Activated T-cell treated with anti-CD3 and anti-CD28 coated beads, Interleukin-2, amount 50 U/mL, for 4 hours (primary cell): ENCODE measurements around the gene ITPRID2. TPM values are rescaled to one million over a fixed set of nuclear protein-coding genes. Genes with fewer than 3 reads are reported as not detected.

Source experiments
- ATAC-seq, 2 donors: fragments of 200-7000 bp; cut with Tn5 transposase; one replicate each; pipeline ENCODE4 v1.10.0; 2021
- DNase-seq: peaks from one replicate; pipeline ENCODE4 v3.0.0-alpha.2; 2020
- H3K27me3 Mint-ChIP-seq: one replicate; pipeline ENCODE4 v1.8.0; 2021; ENCODE audit warnings: low read depth, mixed read lengths
- H3K36me3 Mint-ChIP-seq: one replicate; pipeline ENCODE4 v1.8.0; 2022; ENCODE audit warnings: mixed read lengths; ENCODE audit not compliant: insufficient read depth
- H3K4me1 Mint-ChIP-seq: one replicate; pipeline ENCODE4 v1.8.0; 2021; ENCODE audit warnings: low read depth, mixed read lengths
- H3K4me3 Mint-ChIP-seq: one replicate; pipeline ENCODE4 v1.8.0; 2021; ENCODE audit warnings: mild to moderate bottlenecking, moderate library complexity, mixed read lengths
- H3K9me3 Mint-ChIP-seq: one replicate; pipeline ENCODE4 v1.8.0; 2021; ENCODE audit warnings: mixed read lengths
- total RNA-seq, 3 donors: library from RNA; stranded (reverse); gene quantifications; one replicate each; pipeline ENCODE4 v1.2.1, GENCODE V29; 2021

Gene ITPRID2
- total RNA-seq, 3 donors from 2014 or later = 30.9 to 41.8 (median 37.5) TPM

DNA sequence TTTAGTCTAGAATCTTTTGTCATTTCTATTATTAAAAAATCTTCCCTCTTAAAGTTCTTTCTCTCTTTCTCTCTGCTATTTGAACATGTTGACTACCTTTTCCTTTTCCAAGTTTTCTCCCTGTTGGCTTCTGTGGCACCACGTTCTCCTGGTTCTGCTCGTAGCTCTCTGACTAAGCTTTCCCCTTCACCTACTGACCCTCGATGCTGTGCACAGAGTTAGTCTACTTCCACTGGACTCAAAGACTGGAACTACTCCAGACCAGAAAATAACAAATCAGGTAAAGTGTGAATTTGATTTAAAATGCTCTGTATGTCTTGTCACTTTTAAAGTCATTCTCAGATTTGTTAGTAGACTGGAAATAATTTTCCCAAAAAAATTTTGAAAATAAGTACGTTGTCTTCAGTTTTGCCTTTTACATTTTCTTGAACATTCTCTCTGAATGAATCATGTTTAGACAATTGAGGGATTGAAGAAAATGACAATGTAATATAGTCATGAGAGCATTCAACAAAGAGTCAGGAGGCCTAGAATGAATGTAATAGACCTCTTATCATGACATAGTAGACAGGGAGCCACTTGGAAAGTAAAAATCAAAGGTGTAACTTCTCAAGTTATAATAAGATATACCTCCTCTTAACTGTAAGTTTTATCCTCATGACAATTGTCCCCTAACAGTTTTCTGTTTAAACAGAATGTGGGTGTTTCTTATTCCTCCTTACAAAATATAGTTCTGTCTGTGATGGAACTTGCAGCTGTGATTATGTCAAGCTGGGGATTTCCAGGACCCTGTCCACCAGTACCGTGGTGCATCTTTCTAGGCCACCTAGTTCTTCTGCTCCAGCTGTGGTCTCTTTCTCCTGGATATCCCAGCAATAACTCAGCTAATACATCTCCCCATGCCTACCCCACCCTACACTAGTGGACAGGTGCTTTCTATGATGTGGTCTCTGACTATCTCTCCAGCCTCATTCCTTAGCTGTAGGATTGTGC lies 25.5 kb downstream of the ITPRID2 start:
- H3K4me3 Mint-ChIP-seq = no peak overlapping the region
- ATAC-seq (no peak), DNase-seq (no peak)
- no peaks in the 10 kb centered on the region for H3K27me3 Mint-ChIP-seq
- H3K9me3 Mint-ChIP-seq = no peaks in the 10 kb centered on the region
- H3K4me1 Mint-ChIP-seq = no peaks in the 10 kb centered on the region
- peaks cover 37% of the 10 kb centered on the region for H3K36me3 Mint-ChIP-seq

DNA sequence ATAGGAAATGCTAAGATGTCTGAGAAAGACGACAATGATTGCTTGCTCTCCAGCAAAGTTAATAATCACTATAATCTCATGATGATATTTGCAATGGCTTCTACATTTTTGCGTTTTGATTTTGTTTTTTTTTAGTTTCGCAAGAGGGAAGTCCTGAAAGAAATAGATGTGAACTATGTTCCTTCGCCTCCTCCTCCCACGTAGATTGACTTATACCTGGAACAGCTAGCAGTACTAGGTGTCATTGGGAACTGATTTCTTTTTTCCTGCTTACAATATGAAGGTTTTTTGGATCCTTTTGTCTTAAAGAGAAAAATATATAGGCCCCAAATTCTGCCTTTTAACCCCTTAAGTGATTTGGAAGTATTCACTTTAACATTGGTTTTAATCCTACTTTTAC lies 26.7 kb downstream of the ITPRID2 start:
- no peak for ATAC-seq
- no peak for DNase-seq
- H3K9me3 Mint-ChIP-seq = no peaks in the 10 kb centered on the region
- peaks cover 47% of the 10 kb centered on the region for H3K36me3 Mint-ChIP-seq
- no peak overlapping the region for H3K4me3 Mint-ChIP-seq
- no peaks in the 10 kb centered on the region for H3K27me3 Mint-ChIP-seq
- no peaks in the 10 kb centered on the region for H3K4me1 Mint-ChIP-seq

DNA sequence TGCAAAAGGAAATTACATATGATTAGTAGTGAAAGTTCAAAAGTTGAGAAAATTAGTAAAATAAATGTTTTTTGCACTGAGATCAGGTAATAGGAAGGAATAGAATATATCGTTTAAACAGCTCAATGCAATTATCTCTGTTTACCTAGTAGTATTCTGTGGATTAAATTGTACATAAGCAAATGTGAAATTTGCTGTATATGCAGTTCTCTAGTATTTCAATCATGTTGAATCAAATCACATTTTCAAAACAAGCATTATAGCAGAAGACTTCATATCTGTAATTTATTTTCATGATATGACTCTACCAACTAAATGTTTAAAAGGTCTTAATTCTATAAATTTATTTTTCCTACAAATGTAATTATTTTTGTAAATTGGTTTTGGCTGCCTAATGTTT lies 31.6 kb downstream of the ITPRID2 start:
- Mint-ChIP-seq H3K27me3 (no peaks in the 10 kb centered on the region), H3K9me3 (no peaks in the 10 kb centered on the region), H3K4me1 (no peaks in the 10 kb centered on the region), H3K4me3 (no peak overlapping the region), H3K36me3 (peaks cover 34% of the 10 kb centered on the region)
- DNase-seq (no peak), ATAC-seq (no peak)

DNA sequence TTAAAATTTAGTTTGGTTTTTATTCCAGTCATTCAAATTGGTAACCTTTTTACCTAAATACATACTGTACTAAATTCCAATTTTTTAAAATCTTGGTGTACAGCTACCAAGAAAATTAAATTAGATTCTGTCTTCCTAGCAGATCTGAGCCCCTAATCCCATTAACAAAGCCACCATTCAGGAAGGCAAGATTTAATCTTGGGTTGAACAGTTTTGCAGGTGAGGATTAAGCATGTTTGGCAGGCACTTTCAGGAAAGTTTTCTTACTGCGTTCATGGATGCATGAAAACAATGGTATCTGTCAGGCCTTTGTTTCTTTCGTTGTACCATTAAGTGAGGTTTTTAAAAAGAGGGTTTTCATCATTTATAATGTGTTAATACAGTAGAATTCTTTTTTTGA lies 32.8 kb downstream of the ITPRID2 start:
- Mint-ChIP-seq H3K27me3 (no peaks in the 10 kb centered on the region), H3K9me3 (no peaks in the 10 kb centered on the region), H3K4me3 (no peak overlapping the region), H3K4me1 (no peaks in the 10 kb centered on the region), H3K36me3 (peaks cover 32% of the 10 kb centered on the region)
- DNase-seq (no peak), ATAC-seq (no peak)

DNA sequence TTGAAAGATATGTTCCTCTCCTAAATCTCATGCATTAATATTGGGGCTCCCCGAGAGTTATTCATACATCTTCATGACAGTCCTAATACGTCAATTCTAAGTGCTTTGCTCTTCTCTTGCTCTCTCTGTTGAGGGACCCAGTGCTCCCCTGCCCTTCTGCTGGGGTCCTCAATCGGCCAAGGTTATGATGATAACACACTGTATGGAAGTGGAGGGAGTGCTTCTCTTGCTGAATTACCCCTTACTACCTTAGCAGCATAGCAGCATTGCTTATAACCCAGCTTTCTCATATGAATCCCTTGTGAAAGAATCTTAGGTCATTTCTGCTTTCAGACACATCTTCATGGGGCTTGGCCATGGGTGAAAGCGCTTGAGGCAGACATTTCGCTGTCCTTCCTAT lies 43.2 kb downstream of the ITPRID2 start:
- H3K36me3 Mint-ChIP-seq = peaks cover 7% of the 10 kb centered on the region
- DNase-seq (no peak), ATAC-seq (no peak)
- peaks cover 4% of the 10 kb centered on the region for H3K27me3 Mint-ChIP-seq
- no peaks in the 10 kb centered on the region for H3K4me1 Mint-ChIP-seq
- no peak overlapping the region for H3K4me3 Mint-ChIP-seq
- no peaks in the 10 kb centered on the region for H3K9me3 Mint-ChIP-seq

DNA sequence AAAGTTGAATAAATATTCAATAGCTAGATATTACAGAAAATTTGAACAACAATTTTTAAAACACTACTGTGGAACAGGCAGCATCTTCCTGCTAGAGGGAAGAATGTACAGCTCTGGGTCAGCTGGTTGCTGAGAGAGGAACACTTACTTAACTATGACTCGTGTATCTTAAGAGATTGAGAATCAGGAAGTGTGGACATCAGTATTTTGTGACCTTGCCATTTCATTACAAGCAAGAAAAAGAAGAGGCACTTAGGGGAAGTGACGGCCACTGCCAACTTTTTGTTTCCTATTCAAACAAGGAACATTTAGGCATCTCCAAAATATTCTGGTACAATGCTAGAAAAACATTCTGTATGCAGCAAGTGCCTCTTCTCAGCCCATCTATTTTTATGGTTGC lies 45.9 kb downstream of the ITPRID2 start:
- H3K4me1 Mint-ChIP-seq = no peaks in the 10 kb centered on the region
- ATAC-seq (no peak), DNase-seq (no peak)
- H3K9me3 Mint-ChIP-seq = no peaks in the 10 kb centered on the region
- H3K36me3 Mint-ChIP-seq = no peaks in the 10 kb centered on the region
- peaks cover 9% of the 10 kb centered on the region for H3K27me3 Mint-ChIP-seq
- no peak overlapping the region for H3K4me3 Mint-ChIP-seq

DNA sequence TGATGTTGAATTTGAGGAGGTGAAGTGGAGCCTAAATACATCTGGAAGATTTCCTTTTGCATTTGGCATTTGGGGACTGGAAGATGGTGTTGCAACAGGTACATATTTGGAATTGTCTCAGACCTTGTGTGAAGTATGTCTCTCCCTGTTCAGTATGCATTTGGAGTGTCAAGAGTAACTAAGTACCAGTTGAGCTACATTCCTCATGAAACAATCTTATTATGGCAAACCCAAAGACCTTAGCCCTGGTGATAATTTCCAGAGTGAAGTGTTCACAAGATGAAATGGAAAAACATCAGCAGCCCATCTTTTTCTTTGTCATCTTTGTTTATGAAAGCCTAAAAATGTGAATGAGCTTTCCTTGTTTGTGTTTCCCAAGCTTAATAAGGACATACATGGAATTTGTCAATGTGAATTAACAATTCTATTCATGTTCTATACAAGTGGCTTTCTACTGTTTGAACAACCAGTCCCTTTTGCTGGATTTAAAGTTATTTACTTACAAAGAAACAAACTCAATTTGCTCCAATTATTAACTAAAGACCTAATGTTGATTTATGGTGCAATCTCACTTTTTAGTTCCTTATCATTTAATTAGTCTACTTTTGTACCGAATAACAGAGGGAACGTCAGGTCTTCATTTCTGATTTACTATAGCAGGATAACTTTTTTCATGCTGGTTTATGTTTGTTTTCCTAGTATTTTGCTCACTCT lies 52.0 kb downstream of the ITPRID2 start:
- ATAC-seq (no peak), DNase-seq (no peak)
- Mint-ChIP-seq H3K36me3 (no peaks in the 10 kb centered on the region), H3K27me3 (peaks cover 15% of the 10 kb centered on the region), H3K4me3 (no peak overlapping the region), H3K9me3 (no peaks in the 10 kb centered on the region), H3K4me1 (no peaks in the 10 kb centered on the region)

DNA sequence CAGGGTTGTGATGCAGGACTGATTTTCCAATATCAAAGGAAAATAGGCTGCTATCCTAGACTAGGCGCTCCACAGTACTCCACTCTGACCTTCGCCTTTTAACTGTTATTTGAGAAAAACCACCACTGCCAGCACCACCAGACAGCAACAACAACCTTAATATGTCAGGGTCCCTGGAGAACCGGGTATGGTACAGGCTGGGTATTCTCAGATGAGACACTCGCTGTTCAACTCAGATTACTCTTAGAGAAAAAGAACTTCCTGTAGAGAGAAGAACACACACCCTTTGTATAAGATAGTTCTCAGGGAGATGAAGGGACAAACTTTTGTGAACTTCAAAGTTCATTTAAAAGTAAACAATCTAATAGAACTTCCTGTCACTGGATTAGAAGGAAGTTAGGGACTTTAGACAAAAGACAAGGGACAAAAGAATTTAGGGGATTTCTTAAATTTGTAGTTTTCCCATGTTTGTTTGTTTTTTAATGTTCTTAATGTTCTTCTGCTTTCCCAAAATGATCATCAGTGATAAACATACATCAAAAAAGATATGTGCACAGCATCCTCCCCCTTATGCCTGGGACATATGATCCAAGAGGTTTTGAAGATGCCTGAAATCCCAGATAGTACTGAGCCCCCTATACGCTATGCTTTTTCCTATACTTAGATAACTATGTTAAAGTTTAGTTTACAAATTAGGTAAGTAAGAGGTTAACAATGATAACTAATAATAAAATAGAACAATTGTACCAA lies 52.8 kb downstream of the ITPRID2 start:
- no peaks in the 10 kb centered on the region for H3K9me3 Mint-ChIP-seq
- no peaks in the 10 kb centered on the region for H3K36me3 Mint-ChIP-seq
- ATAC-seq = no peak
- H3K27me3 Mint-ChIP-seq = peaks cover 16% of the 10 kb centered on the region
- H3K4me3 Mint-ChIP-seq = no peak overlapping the region
- DNase-seq = no peak
- no peaks in the 10 kb centered on the region for H3K4me1 Mint-ChIP-seq

DNA sequence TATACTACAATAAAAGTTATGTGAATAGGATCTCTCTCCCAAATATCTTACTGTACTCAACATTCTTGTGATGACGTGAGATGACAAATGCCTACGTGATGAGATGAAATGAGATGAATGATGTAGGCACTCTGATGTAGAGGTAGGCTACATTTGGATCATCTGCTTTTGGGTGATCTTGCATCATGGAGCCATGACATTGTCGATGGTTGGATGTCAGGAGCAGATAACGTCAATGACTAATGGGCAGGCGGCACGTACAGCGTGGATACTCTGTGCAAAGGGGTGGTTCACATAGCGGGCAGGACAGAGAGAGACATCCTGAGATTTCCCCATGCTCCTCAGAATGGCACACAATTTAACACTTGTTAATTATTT lies 53.4 kb downstream of the ITPRID2 start:
- ATAC-seq (no peak), DNase-seq (no peak)
- H3K27me3 Mint-ChIP-seq = peaks cover 16% of the 10 kb centered on the region
- no peaks in the 10 kb centered on the region for H3K36me3 Mint-ChIP-seq
- H3K9me3 Mint-ChIP-seq = no peaks in the 10 kb centered on the region
- H3K4me1 Mint-ChIP-seq = no peaks in the 10 kb centered on the region
- no peak overlapping the region for H3K4me3 Mint-ChIP-seq

DNA sequence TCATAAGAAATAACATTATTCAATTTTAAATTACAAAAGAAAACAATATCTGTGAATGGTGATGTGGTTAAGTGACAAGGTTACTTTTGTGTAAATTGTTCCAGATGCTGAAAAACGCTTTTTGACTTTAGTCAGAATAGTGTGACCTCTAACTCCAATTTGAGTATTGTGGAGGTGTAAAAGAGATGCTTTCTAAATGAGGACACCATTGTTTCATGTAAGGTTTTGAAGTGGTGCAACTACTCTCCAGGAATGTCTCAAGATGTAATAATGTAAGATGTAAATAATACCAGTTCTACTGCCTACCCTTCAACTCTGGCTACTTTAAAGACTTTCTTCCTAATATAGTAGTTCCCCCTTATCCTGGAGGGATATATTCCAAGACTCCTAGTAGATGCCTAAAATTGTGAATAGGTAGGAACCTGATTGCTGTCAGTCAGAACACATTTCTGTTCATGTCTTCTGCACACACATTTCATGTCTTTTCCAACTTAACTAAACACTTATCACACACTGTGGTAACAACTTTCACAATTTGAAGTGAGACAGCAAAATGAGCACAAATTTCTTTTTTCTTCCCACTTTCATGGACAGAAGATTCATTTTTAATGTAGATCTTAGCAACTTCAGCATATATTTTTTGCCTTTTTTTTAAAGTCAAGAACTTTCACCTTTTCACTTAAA lies 55.1 kb downstream of the ITPRID2 start:
- H3K9me3 Mint-ChIP-seq = no peaks in the 10 kb centered on the region
- peaks cover 21% of the 10 kb centered on the region for H3K27me3 Mint-ChIP-seq
- DNase-seq = no peak
- no peaks in the 10 kb centered on the region for H3K36me3 Mint-ChIP-seq
- peak in 1 of 2 donors; percentile 25 for ATAC-seq
- H3K4me1 Mint-ChIP-seq = no peaks in the 10 kb centered on the region
- no peak overlapping the region for H3K4me3 Mint-ChIP-seq

DNA sequence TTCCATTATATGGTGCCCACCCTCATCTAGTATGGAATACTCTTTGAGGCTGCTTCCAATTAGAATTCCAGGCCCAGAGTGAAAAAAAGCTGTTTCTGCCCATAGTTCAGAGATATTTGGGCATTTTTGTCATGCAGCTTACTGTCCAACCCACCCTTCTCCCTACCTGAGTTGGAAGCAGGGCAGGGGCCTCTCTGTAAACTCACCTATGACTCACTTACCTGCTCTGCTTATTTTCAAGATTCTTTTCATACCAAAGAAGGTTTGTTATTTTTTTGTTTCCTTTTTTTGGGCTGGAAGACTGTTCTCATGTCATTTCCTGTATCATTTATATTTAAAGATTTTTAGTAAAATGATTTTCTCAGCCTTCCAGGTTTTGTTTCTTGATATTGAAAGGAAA lies 55.7 kb downstream of the ITPRID2 start:
- H3K9me3 Mint-ChIP-seq = no peaks in the 10 kb centered on the region
- no peak for DNase-seq
- H3K4me1 Mint-ChIP-seq = no peaks in the 10 kb centered on the region
- ATAC-seq = no peak
- no peaks in the 10 kb centered on the region for H3K36me3 Mint-ChIP-seq
- H3K27me3 Mint-ChIP-seq = peaks cover 19% of the 10 kb centered on the region
- H3K4me3 Mint-ChIP-seq = no peak overlapping the region

DNA sequence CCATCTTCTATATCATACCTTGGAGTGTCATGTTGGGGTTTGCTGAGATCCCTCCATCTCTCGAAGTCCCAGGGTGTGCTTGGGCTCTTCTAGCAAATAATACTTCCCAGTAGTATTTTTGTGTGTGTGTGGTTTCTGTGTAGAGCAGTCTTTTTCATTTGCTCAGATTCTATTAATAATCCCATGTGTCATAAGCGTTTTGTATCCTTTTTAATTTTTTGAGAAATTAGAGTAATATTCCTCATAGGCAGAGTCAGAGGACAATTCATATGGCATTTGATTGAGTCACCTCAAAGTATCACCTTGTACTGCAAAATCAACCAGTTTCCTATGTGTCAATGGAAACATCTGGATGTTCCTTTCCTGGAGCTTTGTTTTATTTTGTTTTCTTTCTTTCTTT lies 56.7 kb downstream of the ITPRID2 start:
- H3K4me3 Mint-ChIP-seq = no peak overlapping the region
- H3K4me1 Mint-ChIP-seq = no peaks in the 10 kb centered on the region
- no peaks in the 10 kb centered on the region for H3K9me3 Mint-ChIP-seq
- DNase-seq (no peak), ATAC-seq (no peak)
- H3K27me3 Mint-ChIP-seq = peaks cover 21% of the 10 kb centered on the region
- H3K36me3 Mint-ChIP-seq = no peaks in the 10 kb centered on the region

DNA sequence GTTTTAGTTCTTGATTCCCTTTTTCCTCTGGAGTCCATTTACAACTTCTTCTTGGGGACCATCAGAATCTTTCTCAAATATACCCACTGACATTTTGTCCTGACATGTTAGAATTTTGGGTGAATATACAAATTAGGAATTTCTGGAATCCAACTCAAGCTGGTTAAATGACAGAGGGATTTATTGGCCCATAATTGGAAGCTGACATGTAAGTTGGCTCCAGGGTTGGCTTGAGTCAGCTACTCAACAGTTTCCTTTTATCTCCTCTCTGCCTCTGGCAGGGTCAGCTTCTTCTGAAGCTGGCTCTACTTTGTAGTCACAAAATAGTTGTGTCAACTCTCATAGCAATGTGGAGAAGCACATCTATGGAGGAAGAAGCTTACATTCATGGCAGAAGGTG lies 57.5 kb downstream of the ITPRID2 start:
- Mint-ChIP-seq H3K9me3 (no peaks in the 10 kb centered on the region), H3K4me1 (peaks cover 5% of the 10 kb centered on the region)
- ATAC-seq = no peak

More for the DNA sequence above, 57.5 kb downstream of the ITPRID2 start:
- no peaks in the 10 kb centered on the region for H3K36me3 Mint-ChIP-seq
- no peak overlapping the region for H3K4me3 Mint-ChIP-seq
- H3K27me3 Mint-ChIP-seq = peaks cover 26% of the 10 kb centered on the region
- no peak for DNase-seq
